A172 (cell line): ENCODE measurements around the gene CRYBG2. TPM values are rescaled to one million over a fixed set of nuclear protein-coding genes. Genes with fewer than 3 reads are reported as not detected.

Source experiments
- DNase-seq: peaks from one replicate; pipeline ENCODE4 v3.0.0-alpha.2; 2015; ENCODE audit warnings: low spot score
- total RNA-seq: library from RNA; depleted of rRNA; stranded (reverse); fragments of >200 nt; shearing (Covaris generic); gene quantifications from 2 replicates; pipeline ENCODE4 v1.2.3, GENCODE V29; 2014

Gene CRYBG2
- total RNA-seq, 1 experiment from 2014 or later = 0.17 TPM

- no peak for DNase-seq
Measured at GRCh38 chr1:26372039-26372438, 18.1 kb upstream of the CRYBG2 start.

GRCh38 chr1:26370591-26371382 is 16.9 kb upstream of the CRYBG2 start:
- no peak for DNase-seq

DNA sequence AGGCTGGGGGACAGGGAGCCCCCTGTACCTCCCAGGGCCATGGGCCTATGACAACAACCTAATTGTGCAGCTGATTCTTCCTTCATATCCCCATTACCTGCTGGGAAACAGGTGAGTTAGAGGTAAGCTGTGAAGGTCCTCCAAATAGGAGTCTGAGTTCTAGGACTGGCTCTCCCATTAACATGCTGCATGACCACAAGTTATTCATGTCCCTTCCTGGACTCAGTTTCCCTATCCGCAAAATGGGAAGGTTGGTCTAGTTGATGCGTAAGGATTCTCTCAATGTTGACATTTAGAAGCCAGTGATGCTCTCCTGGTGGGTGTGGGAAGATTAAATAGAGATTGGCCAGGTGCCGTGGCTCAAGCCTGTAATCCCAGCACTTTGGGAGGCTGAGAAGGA is 14.6 kb upstream of the CRYBG2 start:
- no peak for DNase-seq

- DNase-seq = no peak
Measured at GRCh38 chr1:26368006-26368405, 14.1 kb upstream of the CRYBG2 start.

DNA sequence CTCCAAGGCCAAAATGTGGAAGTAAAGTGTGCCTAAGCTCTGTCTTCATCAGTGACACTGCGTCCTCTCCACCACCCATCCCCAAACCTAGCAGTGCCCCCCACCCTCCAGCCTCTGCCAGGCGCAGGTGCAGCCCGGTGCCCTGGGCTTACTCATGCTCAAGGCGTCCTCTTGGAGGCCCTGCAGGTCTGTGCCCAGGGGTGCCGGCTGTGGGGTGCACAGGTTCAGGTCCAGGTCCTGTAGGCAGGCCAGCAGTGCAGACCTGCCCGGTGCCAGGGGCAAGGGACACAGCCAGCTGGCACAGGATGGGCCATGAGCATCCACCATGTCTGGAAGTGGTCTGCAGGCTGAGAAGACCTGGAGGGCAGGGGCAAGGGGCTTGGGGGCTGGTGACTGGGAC is 13.5 kb upstream of the CRYBG2 start:
- DNase-seq = no peak

GRCh38 chr1:26364956-26365355 is 11.0 kb upstream of the CRYBG2 start:
- no peak for DNase-seq

- peak; percentile 55 for DNase-seq
Measured at GRCh38 chr1:26363549-26364448, 9.9 kb upstream of the CRYBG2 start.

GRCh38 chr1:26362331-26362730 is 8.4 kb upstream of the CRYBG2 start:
- no peak for DNase-seq

- DNase-seq = no peak
Measured at GRCh38 chr1:26361605-26362122, 7.7 kb upstream of the CRYBG2 start.

GRCh38 chr1:26360807-26361604 is 7.1 kb upstream of the CRYBG2 start:
- no peak for DNase-seq

DNA sequence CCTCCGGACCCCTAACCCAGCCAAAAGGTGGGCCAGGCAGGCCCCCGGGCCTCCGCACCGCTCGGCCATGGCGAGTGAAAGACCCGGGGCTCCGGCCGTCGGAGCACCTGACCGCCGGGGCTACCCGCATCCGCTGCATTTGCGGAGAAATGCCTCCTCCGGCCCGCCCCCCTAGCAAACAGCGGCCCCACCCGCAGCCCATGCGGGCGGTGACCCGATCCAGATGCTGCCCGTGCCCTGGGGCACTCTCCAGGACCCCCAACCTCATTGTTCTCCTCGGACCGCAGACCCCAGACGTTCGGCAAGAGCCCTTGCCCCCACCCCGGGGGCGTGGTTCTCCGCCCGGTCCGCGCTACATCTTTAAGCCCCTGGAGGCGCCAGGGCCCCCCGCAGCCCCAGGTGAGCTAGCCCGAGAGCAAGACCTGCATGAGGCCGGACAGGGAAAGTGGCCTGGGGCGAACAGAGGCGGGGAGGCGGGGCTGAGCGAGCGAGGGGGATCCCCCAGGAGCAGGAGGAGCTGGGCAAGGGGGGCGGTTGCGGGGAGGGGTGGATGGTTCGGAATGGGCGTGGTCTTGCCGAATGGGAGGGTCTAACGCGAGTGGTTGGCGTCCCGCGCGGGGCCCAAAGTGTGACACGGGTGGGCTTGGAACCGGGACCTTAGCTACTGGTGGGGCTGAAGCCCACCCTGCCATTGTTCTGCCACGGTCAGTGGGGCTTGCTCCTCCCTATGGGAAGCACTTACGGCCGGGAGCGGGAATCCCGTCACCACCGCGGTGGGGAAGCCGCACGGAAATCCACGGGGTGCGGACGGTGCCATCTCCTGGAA is 6.3 kb upstream of the CRYBG2 start:
- no peak for DNase-seq

GRCh38 chr1:26358411-26359384 is 4.8 kb upstream of the CRYBG2 start:
- DNase-seq = peak; percentile 30

DNA sequence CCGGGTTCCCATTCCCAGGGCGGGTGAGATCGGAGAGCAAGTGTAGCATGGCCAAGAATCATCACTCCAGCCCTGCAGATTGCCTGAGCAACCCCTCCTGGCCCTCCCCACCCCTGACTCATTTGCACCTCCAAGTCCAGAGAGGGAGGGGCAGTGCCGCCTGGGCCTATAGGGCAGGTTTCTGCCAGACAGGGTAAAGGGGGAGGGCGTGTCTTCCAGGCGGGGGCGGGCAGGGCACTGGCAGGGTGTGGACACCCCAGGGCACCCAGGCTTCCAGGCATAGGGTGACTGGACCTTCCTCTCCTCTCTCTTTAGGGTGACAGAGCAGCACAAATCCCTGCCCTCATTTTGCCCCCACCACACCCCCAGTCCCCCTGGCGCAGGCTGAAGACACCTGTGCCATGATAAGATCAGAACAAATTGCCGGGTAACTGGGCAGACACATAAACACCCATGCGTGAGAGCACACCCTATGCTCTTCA is 3.2 kb upstream of the CRYBG2 start:
- peak; percentile 24 for DNase-seq

GRCh38 chr1:26356106-26356505 is 2.2 kb upstream of the CRYBG2 start:
- no peak for DNase-seq

DNA sequence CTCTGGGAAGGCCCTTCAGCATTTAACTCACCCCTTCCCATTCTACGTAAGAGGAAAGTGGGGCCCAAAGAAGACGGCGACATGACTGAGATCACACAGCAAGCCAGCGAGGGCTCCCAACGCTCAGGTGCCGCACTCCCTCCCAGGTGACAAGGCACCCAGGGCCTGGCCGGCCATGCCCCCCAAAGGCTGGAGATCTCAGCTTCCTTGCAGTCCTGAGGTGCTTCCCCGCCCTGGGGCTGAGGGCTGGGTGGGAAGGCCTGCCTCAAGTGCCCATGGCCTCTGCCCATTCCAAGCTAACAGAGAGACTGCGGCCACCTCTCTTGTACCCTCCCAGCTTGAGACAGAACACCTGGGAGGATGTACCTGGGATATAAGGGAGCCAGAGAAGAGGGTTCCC is 1.0 kb upstream of the CRYBG2 start:
- no peak for DNase-seq

GRCh38 chr1:26353210-26353859 is 595 bp downstream of the CRYBG2 start:
- DNase-seq = no peak

DNA sequence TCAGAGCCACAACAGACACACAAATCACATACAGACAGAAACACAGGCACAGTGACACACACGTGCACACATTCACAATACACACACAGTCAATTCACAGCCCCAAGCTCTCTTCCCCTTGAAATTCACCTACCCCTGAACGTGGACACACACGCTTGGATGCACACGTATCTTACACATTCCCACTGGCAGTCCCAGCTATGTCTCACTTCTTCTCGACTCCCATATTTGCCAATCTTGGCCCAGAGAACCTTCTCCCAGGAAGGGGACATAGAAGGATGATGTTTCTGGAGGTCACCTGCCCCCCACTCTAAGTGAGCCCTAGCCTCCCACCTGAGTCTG is 1.6 kb downstream of the CRYBG2 start:
- no peak for DNase-seq

- DNase-seq = peak; percentile 49
Measured at GRCh38 chr1:26351590-26352337, 2.2 kb downstream of the CRYBG2 start.
